DLD1 (cell line): ENCODE results near the gene ATMIN.

ENCODE experiments used
- in situ Hi-C: cut with HindIII; loops from 2 replicates; pipeline ENCODE4 v1.10.0; 2017; ENCODE audit warnings: low sequenced_read_pairs

ATMIN gene

DNA sequence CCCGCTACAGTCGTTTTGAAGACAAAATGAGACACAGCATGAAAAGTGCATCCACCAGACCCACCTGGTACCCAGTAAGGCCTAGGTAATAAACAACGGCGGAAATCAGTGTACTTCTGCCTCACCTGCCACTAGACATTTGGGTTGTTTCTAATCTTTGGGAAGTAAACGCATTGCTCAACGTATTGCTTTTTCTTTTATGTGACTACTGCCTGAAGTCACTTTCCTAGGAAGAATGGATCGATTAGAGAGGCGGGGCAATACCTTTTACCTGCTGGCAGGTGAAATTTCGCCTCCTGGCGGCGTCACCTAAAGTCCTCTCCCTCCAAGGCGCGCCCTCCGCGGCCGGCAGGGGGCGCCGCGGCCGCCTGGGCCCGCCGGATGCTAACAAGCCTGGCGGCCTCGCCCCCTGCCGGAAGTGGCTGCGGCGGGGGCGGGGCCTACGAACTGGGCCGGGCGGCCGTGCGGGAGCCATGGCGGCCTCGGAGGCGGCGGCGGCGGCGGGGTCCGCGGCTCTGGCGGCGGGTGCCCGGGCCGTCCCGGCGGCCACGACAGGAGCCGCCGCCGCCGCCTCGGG, at the start of gene ATMIN:
Gene ATMIN (plus strand): TSS at position 445 of the 577 bp plus-strand sequence. CDS start 29 bp downstream, at position 474.
- in situ Hi-C loops = no loop called here

- in situ Hi-C loops = no loop called here
These were observed 49.1 kb upstream of the ATMIN start for GRCh38 chr16:80986557-80986956.

DNA sequence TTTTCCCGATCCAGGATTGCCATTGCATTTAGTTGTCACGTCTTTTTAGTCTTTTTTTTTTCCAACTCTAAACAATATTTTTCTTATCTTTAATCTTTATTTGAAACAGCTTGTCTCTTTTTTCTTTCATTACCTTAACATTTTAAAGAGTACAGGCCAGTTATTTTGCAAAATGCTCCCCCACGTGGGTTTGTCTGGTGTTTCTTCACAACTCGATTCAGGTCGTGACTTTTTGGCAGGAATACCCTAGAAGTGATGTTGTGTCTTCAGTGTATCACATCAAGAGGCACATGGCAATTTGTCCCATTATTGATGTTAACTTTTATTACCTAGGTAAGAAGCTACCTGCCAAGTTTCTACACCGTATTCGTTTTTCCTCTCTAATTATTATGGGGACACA, 46.9 kb upstream of the ATMIN start:
- in situ Hi-C loops = no loop called here

DNA sequence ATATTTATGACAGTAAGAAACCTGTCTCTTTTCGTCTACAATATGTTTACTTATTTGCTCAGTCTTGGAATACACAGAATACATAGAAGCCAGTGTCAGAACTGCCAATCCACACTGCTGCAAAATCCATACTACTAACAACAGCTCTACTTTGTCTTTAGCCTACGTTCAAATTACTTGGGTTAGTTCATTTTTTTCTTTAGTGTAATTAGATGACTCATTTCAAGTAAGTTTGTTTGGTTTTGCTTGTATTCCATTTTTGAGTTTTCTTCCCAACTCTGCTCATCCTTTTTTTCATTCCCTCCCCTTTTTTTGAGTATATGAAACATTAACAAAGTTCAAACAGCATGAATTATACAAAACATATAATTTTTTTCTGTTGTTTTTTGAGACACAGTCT, 45.8 kb upstream of the ATMIN start:
- in situ Hi-C loops = no loop called here

GRCh38 chr16:80990577-80990976, 45.1 kb upstream of the ATMIN start:
- in situ Hi-C loops = no loop called here

DNA sequence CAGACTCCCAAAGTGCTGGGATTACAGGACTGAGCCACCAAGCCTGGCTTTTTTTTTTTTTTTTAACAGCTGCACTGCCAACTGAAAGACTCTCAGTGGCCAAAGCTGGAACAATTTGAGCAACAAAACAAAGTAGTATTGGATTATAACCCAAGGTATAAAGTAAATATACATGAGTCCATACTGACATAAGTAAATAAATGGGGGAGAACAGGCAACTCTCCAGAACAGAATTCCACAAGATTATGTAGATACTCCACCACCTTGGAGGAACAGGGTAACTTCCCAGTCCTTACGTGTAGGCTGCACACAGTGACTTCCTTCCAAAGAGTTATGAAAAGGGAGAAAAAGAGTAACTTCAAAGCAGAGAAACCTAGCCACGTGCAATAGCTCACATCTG, 44.7 kb upstream of the ATMIN start:
- in situ Hi-C loops = no loop called here

DNA sequence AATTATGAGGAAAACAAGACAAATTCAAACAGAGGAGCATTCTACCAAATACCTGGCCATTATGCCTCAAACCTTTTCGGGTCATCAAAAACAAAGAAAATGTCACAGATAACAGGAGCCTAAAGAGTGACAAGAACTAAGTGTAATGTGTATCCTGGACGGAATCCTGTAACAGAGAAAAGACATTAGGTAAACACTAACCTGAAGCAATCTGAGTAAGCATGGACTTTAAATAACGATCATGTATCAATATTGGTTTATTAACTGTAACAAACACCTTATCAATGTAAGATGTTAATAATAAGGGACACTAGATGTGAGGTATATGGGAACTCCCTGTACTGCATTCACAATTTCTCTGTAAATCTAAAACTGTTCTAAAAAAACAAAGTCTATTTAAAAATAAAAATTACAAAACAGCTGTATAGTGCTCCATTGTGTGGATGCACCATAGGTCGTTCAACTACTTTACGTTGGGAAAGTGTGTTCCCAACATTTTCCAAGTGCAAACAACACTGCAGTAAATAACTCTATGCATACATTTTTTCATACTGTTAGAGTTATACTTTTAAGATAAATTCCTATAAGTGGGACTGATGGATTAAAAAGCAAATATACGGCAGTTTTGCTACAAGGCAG, 43.7 kb upstream of the ATMIN start:
- in situ Hi-C loops = no loop called here

DNA sequence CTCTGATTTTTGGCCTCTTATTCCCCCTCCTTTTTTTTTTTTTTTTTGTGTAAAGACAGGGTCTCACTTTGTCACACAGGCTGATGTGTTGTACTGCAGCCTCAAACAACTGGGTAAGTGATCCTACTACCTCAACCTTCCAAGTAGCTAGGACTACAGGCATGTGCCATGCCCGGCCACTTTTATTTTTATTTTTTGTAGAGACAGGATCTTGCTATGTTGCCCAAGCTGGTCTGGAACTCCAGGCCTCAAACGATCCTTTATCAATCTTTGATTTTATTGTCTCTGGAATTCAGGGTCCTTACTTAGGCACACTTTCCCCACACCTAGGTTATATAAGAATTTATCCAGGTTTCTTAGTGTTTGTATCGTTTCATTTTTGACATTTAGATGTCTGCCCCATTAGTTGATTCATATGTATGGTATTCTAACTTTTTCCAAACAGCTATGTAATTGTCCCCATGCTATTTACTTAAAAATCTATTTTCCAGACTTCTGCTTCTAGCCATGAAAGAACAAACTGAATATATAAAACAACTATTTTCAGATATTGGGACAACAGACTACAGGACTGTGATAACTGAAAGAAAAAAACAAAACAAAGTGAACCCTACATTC, 42.9 kb upstream of the ATMIN start:
- in situ Hi-C loops = no loop called here

DNA sequence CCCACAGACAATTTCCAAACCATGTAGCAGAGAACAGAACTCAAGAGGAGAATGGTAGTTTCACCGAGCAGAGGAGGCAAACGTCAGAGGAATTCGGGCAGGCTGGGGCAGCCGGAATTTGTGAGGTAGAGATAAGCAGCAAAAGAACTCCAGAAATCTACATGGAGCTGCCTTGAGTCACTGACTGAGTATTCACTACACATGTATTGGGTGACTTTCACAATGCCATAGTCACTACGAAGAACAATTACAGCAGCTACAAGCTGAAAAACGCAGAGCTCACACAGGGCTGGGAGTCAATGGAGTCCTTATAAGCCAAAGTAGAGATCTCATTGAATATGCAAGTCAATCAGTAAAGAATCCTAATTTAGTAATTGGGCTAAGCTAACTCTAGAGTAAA, 42.3 kb upstream of the ATMIN start:
- in situ Hi-C loops = no loop called here

DNA sequence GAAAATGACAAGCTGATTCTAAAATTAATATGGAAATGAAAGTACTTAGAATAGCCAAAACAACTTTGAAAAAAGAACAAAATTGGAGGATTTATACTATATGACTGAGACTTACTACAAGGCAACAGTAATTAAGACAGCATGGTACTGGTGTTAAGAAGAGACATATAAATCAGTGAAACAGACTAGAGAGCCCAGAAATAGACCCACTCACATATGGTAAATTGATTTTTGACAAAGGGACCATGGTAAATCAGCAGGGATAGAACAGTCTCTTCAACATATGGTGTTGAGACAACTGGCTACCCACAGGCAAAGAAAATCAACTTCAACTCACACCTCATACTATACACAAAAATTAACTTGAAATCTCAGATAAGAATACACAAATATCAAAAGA, 41.8 kb upstream of the ATMIN start:
- in situ Hi-C loops = no loop called here

- in situ Hi-C loops = no loop called here
These were observed 41.2 kb upstream of the ATMIN start for GRCh38 chr16:80994451-80994850.

DNA sequence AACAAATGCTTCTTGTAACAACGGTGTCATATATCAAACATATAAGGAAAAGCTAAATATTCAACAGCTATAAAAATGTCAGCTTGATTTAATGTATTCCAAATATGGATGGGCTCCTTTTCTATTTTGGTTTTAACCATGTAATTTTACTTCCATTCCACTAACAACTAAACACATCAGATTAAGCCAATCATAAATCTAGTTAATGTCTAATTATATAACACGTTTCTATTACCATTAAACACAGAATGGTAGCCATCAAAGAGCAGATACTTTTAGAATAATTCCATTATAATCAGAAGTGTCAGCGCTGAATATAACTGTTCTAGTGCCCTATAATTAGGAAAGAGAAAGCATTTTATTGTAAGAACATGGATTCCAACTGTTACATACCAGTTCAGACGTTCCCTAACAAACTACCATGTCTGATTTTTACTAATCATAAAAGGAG, 38.9 kb upstream of the ATMIN start:
- in situ Hi-C loops = no loop called here

DNA sequence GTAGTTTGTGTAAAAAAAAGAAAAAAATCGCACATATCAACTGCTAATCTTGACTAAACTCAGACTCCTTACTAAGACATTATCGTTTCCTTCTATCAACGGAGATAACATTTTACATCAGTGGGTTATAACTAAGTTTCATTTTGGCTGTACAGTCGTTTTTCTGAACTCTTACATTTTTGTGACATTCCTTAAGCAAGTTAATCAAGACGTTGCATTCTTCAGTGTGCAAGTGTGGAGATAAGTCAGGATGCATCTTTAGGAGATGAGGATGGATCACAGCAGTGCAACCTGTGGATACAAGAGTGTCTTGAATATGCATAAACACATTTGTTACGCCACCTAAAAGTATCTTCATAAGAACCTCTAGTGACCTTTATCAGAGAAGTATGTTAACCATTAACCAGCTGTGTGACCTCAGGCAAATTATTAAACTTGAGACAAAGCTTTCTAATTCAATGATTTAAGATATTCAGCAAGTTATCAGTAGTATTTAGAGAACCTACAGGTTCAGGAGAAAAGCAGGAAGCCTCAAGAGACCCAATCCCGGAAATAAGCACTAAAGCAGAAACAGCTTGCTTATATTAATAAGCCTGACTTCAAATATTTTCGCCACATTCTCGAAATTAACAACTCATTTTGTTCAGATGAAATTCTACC, 38.4 kb upstream of the ATMIN start:
- in situ Hi-C loops = no loop called here

DNA sequence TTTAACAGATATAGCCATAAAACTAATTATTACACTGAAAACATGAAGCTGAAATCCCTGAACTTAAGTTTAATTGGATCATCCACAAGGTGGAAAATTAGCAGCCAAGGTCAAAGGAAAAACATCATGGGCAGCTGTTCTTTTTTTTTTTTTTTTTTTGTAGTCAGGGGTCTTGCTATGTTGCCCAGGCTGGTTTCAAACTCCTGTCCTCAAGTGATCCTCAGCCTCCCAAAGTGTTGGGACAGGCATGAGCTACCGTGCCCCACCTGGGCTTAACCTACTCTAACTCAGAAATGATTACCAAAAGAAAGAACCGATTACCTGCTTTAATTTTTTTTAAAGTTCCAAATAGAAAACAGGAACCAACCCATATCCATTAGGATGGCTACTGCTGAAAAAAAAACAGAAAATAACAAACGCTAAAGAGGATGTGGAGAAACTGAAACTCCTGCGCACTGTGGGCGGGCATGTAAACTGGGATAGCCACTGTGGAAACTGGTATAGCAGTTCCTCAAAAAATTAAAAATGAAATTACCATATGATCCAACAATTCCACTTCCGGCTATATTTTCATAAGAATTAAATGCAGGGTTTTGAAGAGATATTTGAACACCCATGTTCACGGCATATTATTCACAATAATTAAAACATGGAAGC, 37.5 kb upstream of the ATMIN start:
- in situ Hi-C loops = no loop called here

DNA sequence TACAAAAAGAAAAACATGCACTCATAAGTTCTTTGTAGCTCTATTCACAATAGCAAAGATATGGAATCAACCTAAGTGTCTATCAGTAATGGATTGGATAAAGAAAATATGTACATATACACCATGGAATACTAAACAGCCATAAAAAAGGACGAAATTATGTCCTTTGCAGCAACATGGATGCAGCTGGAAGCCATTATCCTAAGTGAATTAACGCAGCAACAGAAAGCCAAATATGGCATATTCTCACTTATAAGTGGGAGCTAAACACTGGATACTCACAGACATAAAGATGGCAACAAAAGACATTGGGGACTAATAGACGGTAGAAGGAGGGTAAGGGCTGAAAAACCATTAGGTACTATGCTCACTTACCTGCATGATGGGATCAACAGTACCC, 34.8 kb upstream of the ATMIN start:
- in situ Hi-C loops = no loop called here

GRCh38 chr16:81001330-81001729, 34.3 kb upstream of the ATMIN start:
- in situ Hi-C loops = no loop called here

DNA sequence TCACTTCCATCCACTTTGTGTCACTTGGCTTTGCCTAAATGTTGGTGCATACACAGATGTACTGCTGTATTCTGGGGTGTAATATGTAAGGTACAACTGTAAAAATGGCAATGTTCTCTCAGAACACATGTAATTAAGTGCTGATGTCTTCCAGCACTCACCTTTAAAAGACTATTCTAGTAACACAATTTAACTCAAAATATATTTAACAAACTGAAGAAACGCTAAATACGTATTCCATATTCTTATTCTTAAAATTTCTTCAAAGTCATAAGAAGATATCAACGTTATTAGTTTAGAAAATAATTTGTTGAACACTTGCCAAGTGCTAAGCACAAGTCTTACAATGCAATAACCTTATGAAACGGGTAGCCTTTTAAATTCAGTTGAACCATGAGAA, 32.6 kb upstream of the ATMIN start:
- in situ Hi-C loops = no loop called here

GRCh38 chr16:81003610-81004460, 31.8 kb upstream of the ATMIN start:
- in situ Hi-C loops = no loop called here

DNA sequence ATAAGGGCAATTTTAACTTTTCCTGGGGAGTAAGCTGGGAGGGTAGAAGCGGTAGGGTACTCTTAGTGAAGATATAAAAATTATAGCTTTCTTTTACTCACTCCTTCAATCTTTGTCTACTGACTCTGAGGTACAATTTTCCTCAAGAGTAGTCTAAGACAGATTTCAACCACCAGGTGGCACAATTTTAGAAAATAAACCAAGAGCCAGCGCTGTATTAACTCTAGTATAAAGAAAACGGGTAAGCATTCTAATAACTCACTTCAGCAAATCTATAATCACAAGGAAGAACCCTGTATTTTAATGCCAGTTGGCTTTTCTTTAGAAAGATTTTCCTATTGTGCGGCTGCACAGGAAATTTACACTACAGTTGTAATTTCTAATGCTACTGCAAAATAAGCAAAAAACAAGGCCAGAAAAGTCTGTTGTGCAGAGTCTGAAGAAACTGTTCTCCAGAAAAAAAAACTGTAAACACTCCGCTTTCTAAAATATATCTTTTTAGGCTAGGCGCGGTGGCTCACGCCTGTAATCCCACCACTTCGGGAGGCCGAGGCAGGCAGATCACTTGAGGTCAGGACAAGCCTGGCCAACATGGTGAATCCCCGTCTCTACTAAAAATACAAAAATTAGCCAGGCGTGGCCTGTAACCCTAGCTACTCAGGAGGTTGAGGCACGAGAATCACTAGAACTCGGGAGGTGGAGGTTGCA, 30.8 kb upstream of the ATMIN start:
- in situ Hi-C loops = no loop called here

DNA sequence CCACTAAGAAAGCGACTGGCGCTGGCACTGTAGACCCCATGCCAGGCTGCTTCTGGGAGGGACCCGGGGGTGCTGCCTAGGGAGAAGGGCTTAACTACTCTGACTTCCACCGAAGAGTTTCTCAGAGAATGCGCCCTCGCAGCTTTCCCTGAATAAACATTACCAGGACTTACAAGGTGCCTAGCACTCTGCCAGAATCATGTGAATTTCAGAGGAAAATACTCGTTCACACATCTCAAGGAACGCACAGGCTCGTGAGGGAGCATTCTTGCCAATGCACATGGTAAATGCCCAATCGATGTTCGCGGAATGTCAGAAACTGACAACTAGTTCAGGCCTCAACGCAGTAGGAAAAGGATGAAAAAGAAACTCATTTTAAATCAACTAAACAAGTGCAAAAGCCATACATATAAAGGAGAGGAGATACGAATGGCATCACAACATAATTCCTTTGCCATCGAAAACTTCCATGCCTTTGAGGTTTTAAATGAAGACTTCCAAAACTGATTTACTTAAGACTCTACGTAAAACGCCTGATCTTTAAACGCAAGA, 30.0 kb upstream of the ATMIN start:
- in situ Hi-C loops = no loop called here
